ENCODE data around the gene PCARE. TPM values are rescaled to one million over a fixed set of nuclear protein-coding genes. Genes with fewer than 3 reads are reported as not detected.
A peak's percentile ranks its signal among the peaks of the same experiment; 100 is the strongest.
"Not testable (repeated sequence)": the region's sequence is repeated elsewhere in the genome, so short reads cannot be mapped to it uniquely, and the experiment has no call there.

PCARE gene
- total RNA-seq, 2 donors from 2014 or later, result not detected

DNA sequence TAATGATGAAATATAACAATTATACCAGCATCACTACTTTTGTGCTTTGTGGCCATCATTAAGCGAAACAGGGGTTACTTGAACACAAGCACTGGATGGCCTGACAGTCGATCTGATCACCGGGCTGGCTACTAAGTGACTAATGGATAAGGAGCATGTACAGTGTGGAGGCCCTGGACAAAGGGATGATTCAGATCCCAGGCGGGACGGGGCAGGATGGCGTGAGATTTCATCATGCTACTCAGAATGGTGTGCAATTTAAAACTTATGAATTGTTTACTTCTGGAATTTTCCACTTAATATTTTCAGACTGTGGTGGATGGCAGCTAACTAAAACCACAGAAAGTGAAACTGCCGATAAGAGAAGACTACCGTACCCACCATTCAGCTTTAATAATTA lies 33.9 kb upstream of the PCARE start:
- WGBS, 2 donors, result 66 to 68% methylated on average over 8 of the region's 8 CpGs
- H3K36me3 ChIP-seq (replicated peaks in 1 of 2; ENCODE audit: insufficient read depth in 1 of 2, low read depth in 2 of 2), result no peaks in the 10 kb centered on the region
- no peak for TF ChIP-seq POLR2A (IDR thresholded peaks at IDR 0.05)
- TF ChIP-seq, protein P1, sequence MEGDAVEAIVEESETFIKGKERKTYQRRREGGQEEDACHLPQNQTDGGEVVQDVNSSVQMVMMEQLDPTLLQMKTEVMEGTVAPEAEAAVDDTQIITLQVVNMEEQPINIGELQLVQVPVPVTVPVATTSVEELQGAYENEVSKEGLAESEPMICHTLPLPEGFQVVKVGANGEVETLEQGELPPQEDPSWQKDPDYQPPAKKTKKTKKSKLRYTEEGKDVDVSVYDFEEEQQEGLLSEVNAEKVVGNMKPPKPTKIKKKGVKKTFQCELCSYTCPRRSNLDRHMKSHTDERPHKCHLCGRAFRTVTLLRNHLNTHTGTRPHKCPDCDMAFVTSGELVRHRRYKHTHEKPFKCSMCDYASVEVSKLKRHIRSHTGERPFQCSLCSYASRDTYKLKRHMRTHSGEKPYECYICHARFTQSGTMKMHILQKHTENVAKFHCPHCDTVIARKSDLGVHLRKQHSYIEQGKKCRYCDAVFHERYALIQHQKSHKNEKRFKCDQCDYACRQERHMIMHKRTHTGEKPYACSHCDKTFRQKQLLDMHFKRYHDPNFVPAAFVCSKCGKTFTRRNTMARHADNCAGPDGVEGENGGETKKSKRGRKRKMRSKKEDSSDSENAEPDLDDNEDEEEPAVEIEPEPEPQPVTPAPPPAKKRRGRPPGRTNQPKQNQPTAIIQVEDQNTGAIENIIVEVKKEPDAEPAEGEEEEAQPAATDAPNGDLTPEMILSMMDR (IDR thresholded peaks at IDR 0.05), result no peak
- intact Hi-C loops (cut with DNase I), result no loop called here
- no peaks in the 10 kb centered on the region for H3K4me1 ChIP-seq
- no peaks in the 10 kb centered on the region for H3K9me3 ChIP-seq
- no peak overlapping the region for H3K4me3 ChIP-seq
- DNase-seq (peak in 1 of 4 donors; percentile 14), ATAC-seq (peak; percentile 40)
- no peaks in the 10 kb centered on the region for H3K27me3 ChIP-seq
- H3K27ac ChIP-seq, result no peak overlapping the region

DNA sequence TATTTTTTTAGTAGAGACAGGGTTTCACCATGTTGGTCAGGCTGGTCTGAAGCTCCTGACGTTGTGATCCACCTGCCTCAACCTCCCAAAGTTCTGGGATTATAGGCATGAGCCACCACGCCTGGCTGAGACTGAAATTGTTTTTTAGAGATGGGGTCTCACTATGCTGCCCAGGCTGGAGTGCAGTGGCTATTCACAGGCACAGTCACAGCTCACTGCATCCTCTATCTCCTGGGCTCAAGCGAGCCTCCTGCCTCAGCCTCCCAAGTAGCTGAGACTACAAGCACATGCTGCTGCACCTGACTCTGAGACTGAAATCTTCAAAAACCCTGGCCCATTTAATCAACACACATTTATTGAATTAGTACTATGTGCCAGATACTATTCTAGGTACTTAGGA lies 33.2 kb upstream of the PCARE start:
- H3K9me3 ChIP-seq; H3K4me3 ChIP-seq; H3K4me1 ChIP-seq; H3K27me3 ChIP-seq; intact Hi-C loops (cut with DNase I); ATAC-seq; DNase-seq; H3K27ac ChIP-seq; H3K36me3 ChIP-seq (replicated peaks in 1 of 2; ENCODE audit: insufficient read depth in 1 of 2, low read depth in 2 of 2): not testable (repeated sequence)
- WGBS, 2 donors, result 75 to 89% methylated on average over 3 of the region's 3 CpGs

DNA sequence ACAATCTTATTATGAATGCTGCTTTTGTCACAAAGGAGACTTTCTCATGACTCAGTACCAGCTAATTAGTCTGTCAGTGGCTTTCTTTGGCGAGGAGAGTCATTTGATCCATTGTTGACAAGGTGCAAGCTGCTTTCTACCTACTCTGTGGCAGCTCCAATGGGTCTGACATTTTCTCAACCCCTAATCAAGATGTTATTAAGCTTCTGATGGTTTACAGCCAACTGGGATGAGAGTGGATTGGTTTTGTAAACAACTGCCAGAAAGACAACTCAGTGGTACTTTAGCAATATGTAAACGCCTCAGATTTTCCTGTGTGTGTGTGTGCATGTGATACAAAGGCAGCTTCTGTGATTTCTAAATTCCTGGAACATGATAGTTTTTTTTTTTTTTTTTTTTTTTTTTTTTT lies 32.7 kb upstream of the PCARE start:
- no peak for DNase-seq
- Histone ChIP-seq H3K9me3 (no peaks in the 10 kb centered on the region), H3K4me1 (no peaks in the 10 kb centered on the region), H3K36me3 (replicated peaks in 1 of 2; ENCODE audit: insufficient read depth in 1 of 2, low read depth in 2 of 2) (no peaks in the 10 kb centered on the region), H3K27ac (no peak overlapping the region), H3K27me3 (no peaks in the 10 kb centered on the region), H3K4me3 (no peak overlapping the region)
- intact Hi-C loops (cut with DNase I), result no loop called here
- ATAC-seq, result no peak
- 54 to 64% methylated on average over 2 of the region's 2 CpGs for WGBS, 2 donors
- TF ChIP-seq, protein P1 (IDR thresholded peaks at IDR 0.05), result no peak
- TF ChIP-seq POLR2A (IDR thresholded peaks at IDR 0.05), result no peak

DNA sequence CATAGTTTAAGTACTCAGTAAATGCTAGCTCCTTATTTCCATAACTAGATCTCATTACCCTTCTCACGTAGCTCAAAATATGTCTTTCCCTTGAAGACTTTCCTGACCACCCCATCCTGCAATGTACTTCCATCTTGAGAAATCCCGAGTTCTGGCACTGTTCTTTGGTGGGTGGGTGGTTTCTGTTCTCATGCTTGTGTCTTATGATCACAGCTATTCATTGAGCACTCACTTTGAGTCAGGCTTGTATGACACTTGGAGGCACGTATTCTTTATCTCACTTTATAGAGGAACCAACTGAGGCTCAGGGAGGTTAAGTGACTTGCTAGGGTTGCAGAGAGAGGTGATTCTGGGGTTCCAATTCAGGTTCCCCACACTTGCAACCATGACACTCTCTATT lies 31.9 kb upstream of the PCARE start:
- DNase-seq (no peak), ATAC-seq (no peak)
- WGBS, 2 donors, result 77 to 83% methylated on average over 3 of the region's 3 CpGs
- Histone ChIP-seq H3K4me3 (no peak overlapping the region), H3K9me3 (no peaks in the 10 kb centered on the region), H3K27me3 (no peaks in the 10 kb centered on the region), H3K36me3 (replicated peaks in 1 of 2; ENCODE audit: insufficient read depth in 1 of 2, low read depth in 2 of 2) (no peaks in the 10 kb centered on the region), H3K4me1 (no peaks in the 10 kb centered on the region), H3K27ac (no peak overlapping the region)
- intact Hi-C loops (cut with DNase I), result no loop called here
- TF ChIP-seq, protein P1 (IDR thresholded peaks at IDR 0.05), result no peak
- TF ChIP-seq POLR2A (IDR thresholded peaks at IDR 0.05), result no peak

DNA sequence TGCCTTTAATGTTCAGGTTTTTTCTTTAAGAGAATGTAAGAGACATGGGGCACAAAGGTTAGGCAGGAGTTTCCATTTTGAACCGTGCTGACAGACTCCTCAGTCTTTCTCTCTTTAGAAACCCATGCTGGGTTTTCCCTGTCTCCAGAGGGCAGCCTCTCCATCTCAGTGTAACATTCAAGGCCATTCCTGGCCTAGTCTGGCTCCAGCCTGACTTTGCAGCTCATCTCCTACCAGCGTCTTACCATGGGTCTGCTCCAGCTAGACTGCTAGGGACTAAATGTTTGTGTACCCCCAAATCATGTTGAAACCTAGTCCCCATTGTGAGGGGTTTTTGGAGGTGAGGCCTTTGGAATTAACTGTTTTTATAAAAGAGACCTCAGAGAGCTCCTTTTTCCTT lies 31.1 kb upstream of the PCARE start:
- Histone ChIP-seq H3K27me3 (no peaks in the 10 kb centered on the region), H3K4me3 (no peak overlapping the region), H3K9me3 (no peaks in the 10 kb centered on the region), H3K36me3 (replicated peaks in 1 of 2; ENCODE audit: insufficient read depth in 1 of 2, low read depth in 2 of 2) (no peaks in the 10 kb centered on the region), H3K4me1 (no peaks in the 10 kb centered on the region), H3K27ac (no peak overlapping the region)
- intact Hi-C loops (cut with DNase I), result no loop called here
- 50 to 72% methylated on average over 2 of the region's 2 CpGs for WGBS, 2 donors
- DNase-seq (no peak), ATAC-seq (no peak)
- TF ChIP-seq, protein P1 (IDR thresholded peaks at IDR 0.05), result no peak
- no peak for TF ChIP-seq POLR2A (IDR thresholded peaks at IDR 0.05)
